Sciatic nerve (tissue), 1 donor: ENCODE measurements around the gene RNF31. TPM values are rescaled to one million over a fixed set of nuclear protein-coding genes. Genes with fewer than 3 reads are reported as not detected.

Experiments used
- microRNA-seq: library from miRNA; unstranded; fragments of <30 nt; microRNA quantifications from one replicate; pipeline ENCODE4 v1.2.0, GENCODE V29; 2020
- total RNA-seq: library from RNA; stranded (reverse); fragmentation: NEBNext Ultra II Directional; extraction: Animal tissue kit (Norgen Biotek cat#: 25700); gene quantifications from one replicate; pipeline ENCODE4 v1.2.1, GENCODE V29; 2021
- donor health status: DM: no; HTN: no; CAD: no.

Gene RNF31
- total RNA-seq, 1 donor from 2014 or later, result 61.5 TPM

Small RNA genes lying within 50 kb of the gene (microRNA-seq; reads per million reads assigned to microRNA genes)
- gene MIR7703, result not detected

Other genes starting within 250 kb of the RNF31 start
- gene DHRS4, start 193.7 kb upstream of the RNF31 start, total RNA-seq, result 24.3 TPM
- 23.0 TPM for gene DHRS4L2, start 158.6 kb upstream of the RNF31 start, total RNA-seq
- 0.58 TPM for gene CARMIL3, start 95.5 kb upstream of the RNF31 start, total RNA-seq
- gene CPNE6, start 75.9 kb upstream of the RNF31 start, total RNA-seq, result not detected
- 11.9 TPM for gene PCK2, start 53.2 kb upstream of the RNF31 start, total RNA-seq
- 47.6 TPM for gene DCAF11, start 32.7 kb upstream of the RNF31 start, total RNA-seq
- 2.9 TPM for gene NRL, start 32.5 kb upstream of the RNF31 start, total RNA-seq
- 0.76 TPM for gene FITM1, start 16.8 kb upstream of the RNF31 start, total RNA-seq
- gene PSME1, start 11.3 kb upstream of the RNF31 start, total RNA-seq, result 116 TPM
- 14.8 TPM for gene EMC9, start 5.9 kb upstream of the RNF31 start, total RNA-seq
- 77.7 TPM for gene PSME2, start 888 bp upstream of the RNF31 start, total RNA-seq
- gene IRF9, start 13.8 kb downstream of the RNF31 start, total RNA-seq, result 107 TPM
- 20.9 TPM for gene REC8, start 24.6 kb downstream of the RNF31 start, total RNA-seq
- 17.7 TPM for gene IPO4, start 41.3 kb downstream of the RNF31 start, total RNA-seq
- gene TM9SF1, start 47.9 kb downstream of the RNF31 start, total RNA-seq, result 40.8 TPM
- gene TSSK4, start 58.2 kb downstream of the RNF31 start, total RNA-seq, result not detected
- gene CHMP4A, start 66.0 kb downstream of the RNF31 start, total RNA-seq, result 56.4 TPM
- 13.8 TPM for gene MDP1, start 68.6 kb downstream of the RNF31 start, total RNA-seq
- gene NEDD8, start 84.9 kb downstream of the RNF31 start, total RNA-seq, result 132 TPM
- gene GMPR2, start 85.4 kb downstream of the RNF31 start, total RNA-seq, result 52.0 TPM
- gene TINF2, start 95.1 kb downstream of the RNF31 start, total RNA-seq, result 81.1 TPM
- gene TGM1, start 115.7 kb downstream of the RNF31 start, total RNA-seq, result 13.2 TPM
- 31.9 TPM for gene RABGGTA, start 124.1 kb downstream of the RNF31 start, total RNA-seq
- gene DHRS1, start 152.3 kb downstream of the RNF31 start, total RNA-seq, result 27.7 TPM
- 21.4 TPM for gene NOP9, start 152.4 kb downstream of the RNF31 start, total RNA-seq
- 17.3 TPM for gene CIDEB, start 160.5 kb downstream of the RNF31 start, total RNA-seq
- gene LTB4R2, start 162.6 kb downstream of the RNF31 start, total RNA-seq, result 5.6 TPM
- gene LTB4R, start 164.0 kb downstream of the RNF31 start, total RNA-seq, result 6.7 TPM
- gene ADCY4, start 187.6 kb downstream of the RNF31 start, total RNA-seq, result 68.1 TPM
- 8.9 TPM for gene RIPK3, start 192.5 kb downstream of the RNF31 start, total RNA-seq
- 78.9 TPM for gene NFATC4, start 220.7 kb downstream of the RNF31 start, total RNA-seq